ENCODE results near the gene PNPLA7.

GRCh38 chr9:137456061-137456863, 93.9 kb downstream of the PNPLA7 start:
- TF ChIP-seq EZH2 (IDR thresholded peaks at IDR 0.05; ENCODE audit: borderline replicate concordance, control insufficient read depth, low read depth, low read length) (no peak), SREBF1 (IDR thresholded peaks at IDR 0.05; ENCODE audit: low read length) (no peak), MAX (IDR thresholded peaks at IDR 0.05; ENCODE audit: low read depth, low read length) (no peak), MYB (IDR thresholded peaks at IDR 0.05; ENCODE audit: borderline replicate concordance, low read depth, low read length) (no peak), SIX5 (IDR thresholded peaks at IDR 0.05; ENCODE audit: low read depth, low read length, severe bottlenecking) (no peak), SMC3 (IDR thresholded peaks at IDR 0.05; ENCODE audit: borderline replicate concordance, low read length) (no peak), ZNF687 (IDR thresholded peaks at IDR 0.05) (no peak)
- TF ChIP-seq, protein P1, sequence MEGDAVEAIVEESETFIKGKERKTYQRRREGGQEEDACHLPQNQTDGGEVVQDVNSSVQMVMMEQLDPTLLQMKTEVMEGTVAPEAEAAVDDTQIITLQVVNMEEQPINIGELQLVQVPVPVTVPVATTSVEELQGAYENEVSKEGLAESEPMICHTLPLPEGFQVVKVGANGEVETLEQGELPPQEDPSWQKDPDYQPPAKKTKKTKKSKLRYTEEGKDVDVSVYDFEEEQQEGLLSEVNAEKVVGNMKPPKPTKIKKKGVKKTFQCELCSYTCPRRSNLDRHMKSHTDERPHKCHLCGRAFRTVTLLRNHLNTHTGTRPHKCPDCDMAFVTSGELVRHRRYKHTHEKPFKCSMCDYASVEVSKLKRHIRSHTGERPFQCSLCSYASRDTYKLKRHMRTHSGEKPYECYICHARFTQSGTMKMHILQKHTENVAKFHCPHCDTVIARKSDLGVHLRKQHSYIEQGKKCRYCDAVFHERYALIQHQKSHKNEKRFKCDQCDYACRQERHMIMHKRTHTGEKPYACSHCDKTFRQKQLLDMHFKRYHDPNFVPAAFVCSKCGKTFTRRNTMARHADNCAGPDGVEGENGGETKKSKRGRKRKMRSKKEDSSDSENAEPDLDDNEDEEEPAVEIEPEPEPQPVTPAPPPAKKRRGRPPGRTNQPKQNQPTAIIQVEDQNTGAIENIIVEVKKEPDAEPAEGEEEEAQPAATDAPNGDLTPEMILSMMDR (IDR thresholded peaks at IDR 0.05 in 2 of 3, conservative IDR thresholded peaks at IDR 0.05 in 1 of 3; ENCODE audit: control insufficient read depth in 2 of 3, extremely low read depth in 1 of 3, insufficient read depth in 1 of 3, low read depth in 3 of 3, low read length in 3 of 3) = no peak
- TF ChIP-seq, protein P2, sequence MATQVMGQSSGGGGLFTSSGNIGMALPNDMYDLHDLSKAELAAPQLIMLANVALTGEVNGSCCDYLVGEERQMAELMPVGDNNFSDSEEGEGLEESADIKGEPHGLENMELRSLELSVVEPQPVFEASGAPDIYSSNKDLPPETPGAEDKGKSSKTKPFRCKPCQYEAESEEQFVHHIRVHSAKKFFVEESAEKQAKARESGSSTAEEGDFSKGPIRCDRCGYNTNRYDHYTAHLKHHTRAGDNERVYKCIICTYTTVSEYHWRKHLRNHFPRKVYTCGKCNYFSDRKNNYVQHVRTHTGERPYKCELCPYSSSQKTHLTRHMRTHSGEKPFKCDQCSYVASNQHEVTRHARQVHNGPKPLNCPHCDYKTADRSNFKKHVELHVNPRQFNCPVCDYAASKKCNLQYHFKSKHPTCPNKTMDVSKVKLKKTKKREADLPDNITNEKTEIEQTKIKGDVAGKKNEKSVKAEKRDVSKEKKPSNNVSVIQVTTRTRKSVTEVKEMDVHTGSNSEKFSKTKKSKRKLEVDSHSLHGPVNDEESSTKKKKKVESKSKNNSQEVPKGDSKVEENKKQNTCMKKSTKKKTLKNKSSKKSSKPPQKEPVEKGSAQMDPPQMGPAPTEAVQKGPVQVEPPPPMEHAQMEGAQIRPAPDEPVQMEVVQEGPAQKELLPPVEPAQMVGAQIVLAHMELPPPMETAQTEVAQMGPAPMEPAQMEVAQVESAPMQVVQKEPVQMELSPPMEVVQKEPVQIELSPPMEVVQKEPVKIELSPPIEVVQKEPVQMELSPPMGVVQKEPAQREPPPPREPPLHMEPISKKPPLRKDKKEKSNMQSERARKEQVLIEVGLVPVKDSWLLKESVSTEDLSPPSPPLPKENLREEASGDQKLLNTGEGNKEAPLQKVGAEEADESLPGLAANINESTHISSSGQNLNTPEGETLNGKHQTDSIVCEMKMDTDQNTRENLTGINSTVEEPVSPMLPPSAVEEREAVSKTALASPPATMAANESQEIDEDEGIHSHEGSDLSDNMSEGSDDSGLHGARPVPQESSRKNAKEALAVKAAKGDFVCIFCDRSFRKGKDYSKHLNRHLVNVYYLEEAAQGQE (IDR thresholded peaks at IDR 0.05; ENCODE audit: low read depth, low read length) = no peak

All from GM12878 (cell line).